ENCODE measurements around the gene PSMB3. TPM values are rescaled to one million over a fixed set of nuclear protein-coding genes. Genes with fewer than 3 reads are reported as not detected.

Gene PSMB3
- total RNA-seq, 1 experiment from 2014 or later = 273 TPM

DNA sequence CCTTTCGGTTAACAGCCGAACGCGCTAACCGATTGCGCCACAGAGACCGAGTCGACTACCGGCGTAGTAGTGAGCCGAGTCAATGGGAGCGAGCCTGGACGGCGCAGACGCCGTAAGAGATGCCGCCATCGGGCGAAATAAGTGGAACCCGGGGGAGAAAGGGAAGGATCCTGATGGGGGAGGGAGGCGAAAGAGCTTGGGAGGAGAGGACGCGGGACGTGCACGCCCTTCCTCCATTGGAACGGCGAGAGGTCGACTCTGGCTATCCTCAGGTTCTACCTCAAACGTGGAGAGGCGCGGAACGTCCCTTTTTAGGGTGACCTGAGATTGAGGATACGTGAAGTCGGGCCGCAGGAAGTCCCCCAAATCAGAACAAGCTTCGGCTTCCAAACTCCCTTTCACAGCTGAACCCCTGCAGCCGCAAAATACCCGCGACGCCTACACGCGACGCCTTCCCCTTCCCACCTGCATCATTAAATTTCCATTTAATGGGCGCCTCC, 683 bp upstream of the PSMB3 start (continued):
- TF ChIP-seq, protein P1, sequence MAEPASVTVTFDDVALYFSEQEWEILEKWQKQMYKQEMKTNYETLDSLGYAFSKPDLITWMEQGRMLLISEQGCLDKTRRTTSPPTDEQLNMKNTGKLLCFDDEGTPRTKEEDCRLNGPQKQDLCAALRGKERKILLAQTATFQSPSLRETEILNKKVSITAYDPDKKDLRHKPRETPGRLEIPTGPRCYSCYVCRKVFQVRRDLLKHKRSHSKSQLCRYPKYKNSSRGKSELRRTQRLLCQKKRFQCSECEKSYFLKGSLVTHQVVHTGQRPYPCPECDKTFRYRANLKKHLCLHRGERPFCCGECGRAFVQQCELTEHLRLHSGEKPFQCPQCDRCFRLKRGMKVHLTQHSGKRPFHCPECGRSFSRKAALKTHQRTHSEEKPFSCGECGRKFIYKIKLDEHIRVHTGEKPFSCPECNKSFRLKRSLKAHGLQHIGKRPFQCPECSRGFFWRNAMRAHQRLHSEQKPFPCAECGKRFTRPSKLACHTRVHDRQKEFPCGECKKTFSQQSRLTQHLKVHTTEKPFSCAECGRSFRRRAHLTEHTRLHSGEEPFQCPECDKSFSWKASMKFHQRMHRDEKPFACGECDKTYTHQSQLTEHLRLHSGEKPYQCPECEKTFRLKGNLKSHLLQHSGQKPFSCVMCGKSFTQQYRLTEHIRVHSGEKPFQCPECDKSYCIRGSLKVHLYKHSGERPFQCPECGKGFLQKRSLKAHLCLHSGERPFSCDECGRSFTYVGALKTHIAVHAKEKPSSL (CRISPR knock-in tag; conservative IDR thresholded peaks at IDR 0.05) = no peak
- TF ChIP-seq, protein P2, sequence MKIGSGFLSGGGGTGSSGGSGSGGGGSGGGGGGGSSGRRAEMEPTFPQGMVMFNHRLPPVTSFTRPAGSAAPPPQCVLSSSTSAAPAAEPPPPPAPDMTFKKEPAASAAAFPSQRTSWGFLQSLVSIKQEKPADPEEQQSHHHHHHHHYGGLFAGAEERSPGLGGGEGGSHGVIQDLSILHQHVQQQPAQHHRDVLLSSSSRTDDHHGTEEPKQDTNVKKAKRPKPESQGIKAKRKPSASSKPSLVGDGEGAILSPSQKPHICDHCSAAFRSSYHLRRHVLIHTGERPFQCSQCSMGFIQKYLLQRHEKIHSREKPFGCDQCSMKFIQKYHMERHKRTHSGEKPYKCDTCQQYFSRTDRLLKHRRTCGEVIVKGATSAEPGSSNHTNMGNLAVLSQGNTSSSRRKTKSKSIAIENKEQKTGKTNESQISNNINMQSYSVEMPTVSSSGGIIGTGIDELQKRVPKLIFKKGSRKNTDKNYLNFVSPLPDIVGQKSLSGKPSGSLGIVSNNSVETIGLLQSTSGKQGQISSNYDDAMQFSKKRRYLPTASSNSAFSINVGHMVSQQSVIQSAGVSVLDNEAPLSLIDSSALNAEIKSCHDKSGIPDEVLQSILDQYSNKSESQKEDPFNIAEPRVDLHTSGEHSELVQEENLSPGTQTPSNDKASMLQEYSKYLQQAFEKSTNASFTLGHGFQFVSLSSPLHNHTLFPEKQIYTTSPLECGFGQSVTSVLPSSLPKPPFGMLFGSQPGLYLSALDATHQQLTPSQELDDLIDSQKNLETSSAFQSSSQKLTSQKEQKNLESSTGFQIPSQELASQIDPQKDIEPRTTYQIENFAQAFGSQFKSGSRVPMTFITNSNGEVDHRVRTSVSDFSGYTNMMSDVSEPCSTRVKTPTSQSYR (CRISPR knock-in tag; IDR thresholded peaks at IDR 0.05) = 0 out of 2 replicates have a peak, but pooled peaks have one; percentile 29
- TF ChIP-seq GTF2I (CRISPR knock-in tag; conservative IDR thresholded peaks at IDR 0.05) (no peak), MXD4 (CRISPR knock-in tag; IDR thresholded peaks at IDR 0.05; ENCODE audit: borderline replicate concordance) (no peak), TEAD4 (CRISPR knock-in tag; IDR thresholded peaks at IDR 0.05) (0 out of 2 replicates have a peak, but pooled peaks have one; percentile 13), ZNF671 (CRISPR knock-in tag; IDR thresholded peaks at IDR 0.05) (no peak), ZNF416 (CRISPR knock-in tag; IDR thresholded peaks at IDR 0.05) (no peak), ZNF396 (CRISPR knock-in tag; IDR thresholded peaks at IDR 0.05; ENCODE audit: borderline replicate concordance) (no peak), NFATC4 (CRISPR knock-in tag; IDR thresholded peaks at IDR 0.05) (no peak), IRF2 (CRISPR knock-in tag; IDR thresholded peaks at IDR 0.05; ENCODE audit: borderline replicate concordance, low read depth) (no peak), JUN (CRISPR knock-in tag; IDR thresholded peaks at IDR 0.05) (0 out of 2 replicates have a peak, but pooled peaks have one; percentile 75)
- TF ChIP-seq, protein P3, sequence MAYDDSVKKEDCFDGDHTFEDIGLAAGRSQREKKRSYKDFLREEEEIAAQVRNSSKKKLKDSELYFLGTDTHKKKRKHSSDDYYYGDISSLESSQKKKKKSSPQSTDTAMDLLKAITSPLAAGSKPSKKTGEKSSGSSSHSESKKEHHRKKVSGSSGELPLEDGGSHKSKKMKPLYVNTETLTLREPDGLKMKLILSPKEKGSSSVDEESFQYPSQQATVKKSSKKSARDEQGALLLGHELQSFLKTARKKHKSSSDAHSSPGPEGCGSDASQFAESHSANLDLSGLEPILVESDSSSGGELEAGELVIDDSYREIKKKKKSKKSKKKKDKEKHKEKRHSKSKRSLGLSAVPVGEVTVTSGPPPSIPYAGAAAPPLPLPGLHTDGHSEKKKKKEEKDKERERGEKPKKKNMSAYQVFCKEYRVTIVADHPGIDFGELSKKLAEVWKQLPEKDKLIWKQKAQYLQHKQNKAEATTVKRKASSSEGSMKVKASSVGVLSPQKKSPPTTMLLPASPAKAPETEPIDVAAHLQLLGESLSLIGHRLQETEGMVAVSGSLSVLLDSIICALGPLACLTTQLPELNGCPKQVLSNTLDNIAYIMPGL (CRISPR knock-in tag; IDR thresholded peaks at IDR 0.05) = peak; percentile 97
- TF ChIP-seq, protein P4, sequence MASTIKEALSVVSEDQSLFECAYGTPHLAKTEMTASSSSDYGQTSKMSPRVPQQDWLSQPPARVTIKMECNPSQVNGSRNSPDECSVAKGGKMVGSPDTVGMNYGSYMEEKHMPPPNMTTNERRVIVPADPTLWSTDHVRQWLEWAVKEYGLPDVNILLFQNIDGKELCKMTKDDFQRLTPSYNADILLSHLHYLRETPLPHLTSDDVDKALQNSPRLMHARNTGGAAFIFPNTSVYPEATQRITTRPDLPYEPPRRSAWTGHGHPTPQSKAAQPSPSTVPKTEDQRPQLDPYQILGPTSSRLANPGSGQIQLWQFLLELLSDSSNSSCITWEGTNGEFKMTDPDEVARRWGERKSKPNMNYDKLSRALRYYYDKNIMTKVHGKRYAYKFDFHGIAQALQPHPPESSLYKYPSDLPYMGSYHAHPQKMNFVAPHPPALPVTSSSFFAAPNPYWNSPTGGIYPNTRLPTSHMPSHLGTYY (CRISPR knock-in tag; IDR thresholded peaks at IDR 0.05) = no peak
- TF ChIP-seq, protein P5, sequence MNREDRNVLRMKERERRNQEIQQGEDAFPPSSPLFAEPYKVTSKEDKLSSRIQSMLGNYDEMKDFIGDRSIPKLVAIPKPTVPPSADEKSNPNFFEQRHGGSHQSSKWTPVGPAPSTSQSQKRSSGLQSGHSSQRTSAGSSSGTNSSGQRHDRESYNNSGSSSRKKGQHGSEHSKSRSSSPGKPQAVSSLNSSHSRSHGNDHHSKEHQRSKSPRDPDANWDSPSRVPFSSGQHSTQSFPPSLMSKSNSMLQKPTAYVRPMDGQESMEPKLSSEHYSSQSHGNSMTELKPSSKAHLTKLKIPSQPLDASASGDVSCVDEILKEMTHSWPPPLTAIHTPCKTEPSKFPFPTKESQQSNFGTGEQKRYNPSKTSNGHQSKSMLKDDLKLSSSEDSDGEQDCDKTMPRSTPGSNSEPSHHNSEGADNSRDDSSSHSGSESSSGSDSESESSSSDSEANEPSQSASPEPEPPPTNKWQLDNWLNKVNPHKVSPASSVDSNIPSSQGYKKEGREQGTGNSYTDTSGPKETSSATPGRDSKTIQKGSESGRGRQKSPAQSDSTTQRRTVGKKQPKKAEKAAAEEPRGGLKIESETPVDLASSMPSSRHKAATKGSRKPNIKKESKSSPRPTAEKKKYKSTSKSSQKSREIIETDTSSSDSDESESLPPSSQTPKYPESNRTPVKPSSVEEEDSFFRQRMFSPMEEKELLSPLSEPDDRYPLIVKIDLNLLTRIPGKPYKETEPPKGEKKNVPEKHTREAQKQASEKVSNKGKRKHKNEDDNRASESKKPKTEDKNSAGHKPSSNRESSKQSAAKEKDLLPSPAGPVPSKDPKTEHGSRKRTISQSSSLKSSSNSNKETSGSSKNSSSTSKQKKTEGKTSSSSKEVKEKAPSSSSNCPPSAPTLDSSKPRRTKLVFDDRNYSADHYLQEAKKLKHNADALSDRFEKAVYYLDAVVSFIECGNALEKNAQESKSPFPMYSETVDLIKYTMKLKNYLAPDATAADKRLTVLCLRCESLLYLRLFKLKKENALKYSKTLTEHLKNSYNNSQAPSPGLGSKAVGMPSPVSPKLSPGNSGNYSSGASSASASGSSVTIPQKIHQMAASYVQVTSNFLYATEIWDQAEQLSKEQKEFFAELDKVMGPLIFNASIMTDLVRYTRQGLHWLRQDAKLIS (CRISPR knock-in tag; IDR thresholded peaks at IDR 0.05; ENCODE audit: borderline replicate concordance) = no peak
- TF ChIP-seq, protein P6, sequence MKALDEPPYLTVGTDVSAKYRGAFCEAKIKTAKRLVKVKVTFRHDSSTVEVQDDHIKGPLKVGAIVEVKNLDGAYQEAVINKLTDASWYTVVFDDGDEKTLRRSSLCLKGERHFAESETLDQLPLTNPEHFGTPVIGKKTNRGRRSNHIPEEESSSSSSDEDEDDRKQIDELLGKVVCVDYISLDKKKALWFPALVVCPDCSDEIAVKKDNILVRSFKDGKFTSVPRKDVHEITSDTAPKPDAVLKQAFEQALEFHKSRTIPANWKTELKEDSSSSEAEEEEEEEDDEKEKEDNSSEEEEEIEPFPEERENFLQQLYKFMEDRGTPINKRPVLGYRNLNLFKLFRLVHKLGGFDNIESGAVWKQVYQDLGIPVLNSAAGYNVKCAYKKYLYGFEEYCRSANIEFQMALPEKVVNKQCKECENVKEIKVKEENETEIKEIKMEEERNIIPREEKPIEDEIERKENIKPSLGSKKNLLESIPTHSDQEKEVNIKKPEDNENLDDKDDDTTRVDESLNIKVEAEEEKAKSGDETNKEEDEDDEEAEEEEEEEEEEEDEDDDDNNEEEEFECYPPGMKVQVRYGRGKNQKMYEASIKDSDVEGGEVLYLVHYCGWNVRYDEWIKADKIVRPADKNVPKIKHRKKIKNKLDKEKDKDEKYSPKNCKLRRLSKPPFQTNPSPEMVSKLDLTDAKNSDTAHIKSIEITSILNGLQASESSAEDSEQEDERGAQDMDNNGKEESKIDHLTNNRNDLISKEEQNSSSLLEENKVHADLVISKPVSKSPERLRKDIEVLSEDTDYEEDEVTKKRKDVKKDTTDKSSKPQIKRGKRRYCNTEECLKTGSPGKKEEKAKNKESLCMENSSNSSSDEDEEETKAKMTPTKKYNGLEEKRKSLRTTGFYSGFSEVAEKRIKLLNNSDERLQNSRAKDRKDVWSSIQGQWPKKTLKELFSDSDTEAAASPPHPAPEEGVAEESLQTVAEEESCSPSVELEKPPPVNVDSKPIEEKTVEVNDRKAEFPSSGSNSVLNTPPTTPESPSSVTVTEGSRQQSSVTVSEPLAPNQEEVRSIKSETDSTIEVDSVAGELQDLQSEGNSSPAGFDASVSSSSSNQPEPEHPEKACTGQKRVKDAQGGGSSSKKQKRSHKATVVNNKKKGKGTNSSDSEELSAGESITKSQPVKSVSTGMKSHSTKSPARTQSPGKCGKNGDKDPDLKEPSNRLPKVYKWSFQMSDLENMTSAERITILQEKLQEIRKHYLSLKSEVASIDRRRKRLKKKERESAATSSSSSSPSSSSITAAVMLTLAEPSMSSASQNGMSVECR (CRISPR knock-in tag; IDR thresholded peaks at IDR 0.05; ENCODE audit: borderline replicate concordance) = 0 out of 2 replicates have a peak, but pooled peaks have one; percentile 63
- TF ChIP-seq, protein P7, sequence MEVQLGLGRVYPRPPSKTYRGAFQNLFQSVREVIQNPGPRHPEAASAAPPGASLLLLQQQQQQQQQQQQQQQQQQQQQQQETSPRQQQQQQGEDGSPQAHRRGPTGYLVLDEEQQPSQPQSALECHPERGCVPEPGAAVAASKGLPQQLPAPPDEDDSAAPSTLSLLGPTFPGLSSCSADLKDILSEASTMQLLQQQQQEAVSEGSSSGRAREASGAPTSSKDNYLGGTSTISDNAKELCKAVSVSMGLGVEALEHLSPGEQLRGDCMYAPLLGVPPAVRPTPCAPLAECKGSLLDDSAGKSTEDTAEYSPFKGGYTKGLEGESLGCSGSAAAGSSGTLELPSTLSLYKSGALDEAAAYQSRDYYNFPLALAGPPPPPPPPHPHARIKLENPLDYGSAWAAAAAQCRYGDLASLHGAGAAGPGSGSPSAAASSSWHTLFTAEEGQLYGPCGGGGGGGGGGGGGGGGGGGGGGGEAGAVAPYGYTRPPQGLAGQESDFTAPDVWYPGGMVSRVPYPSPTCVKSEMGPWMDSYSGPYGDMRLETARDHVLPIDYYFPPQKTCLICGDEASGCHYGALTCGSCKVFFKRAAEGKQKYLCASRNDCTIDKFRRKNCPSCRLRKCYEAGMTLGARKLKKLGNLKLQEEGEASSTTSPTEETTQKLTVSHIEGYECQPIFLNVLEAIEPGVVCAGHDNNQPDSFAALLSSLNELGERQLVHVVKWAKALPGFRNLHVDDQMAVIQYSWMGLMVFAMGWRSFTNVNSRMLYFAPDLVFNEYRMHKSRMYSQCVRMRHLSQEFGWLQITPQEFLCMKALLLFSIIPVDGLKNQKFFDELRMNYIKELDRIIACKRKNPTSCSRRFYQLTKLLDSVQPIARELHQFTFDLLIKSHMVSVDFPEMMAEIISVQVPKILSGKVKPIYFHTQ (CRISPR knock-in tag; IDR thresholded peaks at IDR 0.05) = no peak
- TF ChIP-seq, protein P8, sequence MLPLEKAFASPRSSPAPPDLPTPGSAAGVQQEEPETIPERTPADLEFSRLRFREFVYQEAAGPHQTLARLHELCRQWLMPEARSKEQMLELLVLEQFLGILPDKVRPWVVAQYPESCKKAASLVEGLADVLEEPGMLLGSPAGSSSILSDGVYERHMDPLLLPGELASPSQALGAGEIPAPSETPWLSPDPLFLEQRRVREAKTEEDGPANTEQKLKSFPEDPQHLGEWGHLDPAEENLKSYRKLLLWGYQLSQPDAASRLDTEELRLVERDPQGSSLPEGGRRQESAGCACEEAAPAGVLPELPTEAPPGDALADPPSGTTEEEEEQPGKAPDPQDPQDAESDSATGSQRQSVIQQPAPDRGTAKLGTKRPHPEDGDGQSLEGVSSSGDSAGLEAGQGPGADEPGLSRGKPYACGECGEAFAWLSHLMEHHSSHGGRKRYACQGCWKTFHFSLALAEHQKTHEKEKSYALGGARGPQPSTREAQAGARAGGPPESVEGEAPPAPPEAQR (CRISPR knock-in tag; IDR thresholded peaks at IDR 0.05) = no peak

Measured in WTC11 (cell line).